SIG-M5 treated with dmso at 0.1 percent for 504 hours (cell line): ENCODE results near the gene PGAM2.
"Not testable (repeated sequence)": the region's sequence is repeated elsewhere in the genome, so short reads cannot be mapped to it uniquely, and the experiment has no call there.

ENCODE experiments used
- DNase-seq: peaks from one replicate; lab custom pipeline; 2025; ENCODE audit not compliant: unreplicated experiment; lab: John Stamatoyannopoulos, UW

Gene PGAM2

DNA sequence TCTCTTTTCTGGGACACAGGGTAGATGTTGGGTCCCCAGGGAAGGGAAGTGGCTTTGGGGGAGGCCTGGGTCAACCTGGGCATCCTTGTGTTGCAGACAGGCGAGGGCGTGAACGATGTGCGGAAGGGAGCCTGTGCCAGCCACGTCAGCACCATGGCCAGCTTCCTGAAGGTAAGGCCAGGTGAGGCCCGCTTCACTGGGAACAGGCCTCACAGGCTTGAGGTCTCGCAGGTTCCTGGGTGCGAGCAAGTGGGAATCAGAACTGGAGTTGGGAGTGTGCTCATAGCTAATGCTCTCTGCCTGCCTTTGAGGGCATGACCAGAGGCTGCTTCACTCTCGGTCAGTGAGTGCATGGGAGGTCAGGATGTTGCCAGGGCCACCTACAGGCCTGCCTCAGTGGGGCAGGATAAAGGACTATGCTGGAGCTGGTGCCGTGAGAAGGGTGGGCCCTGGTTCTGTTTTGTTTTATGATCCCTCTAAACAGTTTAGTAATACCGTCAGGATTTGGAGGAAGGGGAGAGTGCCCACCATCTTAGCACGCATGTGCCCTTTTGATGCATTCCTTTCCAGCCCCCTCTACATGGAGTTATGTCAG lies 12.5 kb downstream of the PGAM2 start:
- no peak for DNase-seq

DNA sequence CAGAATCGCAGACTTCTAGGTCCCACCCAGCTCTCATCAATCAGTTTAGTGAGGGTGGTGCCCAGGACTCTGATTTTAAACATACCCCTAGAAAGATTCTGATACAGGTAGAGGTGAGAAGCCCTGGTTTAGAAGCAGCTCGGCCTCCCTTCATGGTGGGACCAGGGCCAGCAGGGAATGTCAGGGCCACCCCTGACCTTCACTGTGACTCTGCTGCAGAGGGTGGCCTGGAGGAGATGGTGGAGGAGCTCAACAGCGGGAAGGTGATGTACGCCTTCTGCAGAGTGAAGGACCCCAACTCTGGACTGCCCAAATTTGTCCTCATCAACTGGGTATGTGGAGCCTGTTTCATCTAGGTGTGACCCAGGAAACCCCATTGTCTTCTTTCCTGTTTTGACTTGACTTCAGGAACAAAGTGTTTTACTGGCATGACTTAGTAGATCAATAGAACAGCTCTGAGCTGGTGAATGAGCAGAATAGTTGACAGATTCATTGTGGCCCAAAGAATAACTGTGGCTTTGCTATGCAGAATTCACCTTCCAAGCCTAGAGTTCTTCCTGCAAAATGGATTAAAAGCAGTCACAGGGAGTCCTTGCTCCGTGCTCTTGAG lies 13.7 kb downstream of the PGAM2 start:
- no peak for DNase-seq

DNA sequence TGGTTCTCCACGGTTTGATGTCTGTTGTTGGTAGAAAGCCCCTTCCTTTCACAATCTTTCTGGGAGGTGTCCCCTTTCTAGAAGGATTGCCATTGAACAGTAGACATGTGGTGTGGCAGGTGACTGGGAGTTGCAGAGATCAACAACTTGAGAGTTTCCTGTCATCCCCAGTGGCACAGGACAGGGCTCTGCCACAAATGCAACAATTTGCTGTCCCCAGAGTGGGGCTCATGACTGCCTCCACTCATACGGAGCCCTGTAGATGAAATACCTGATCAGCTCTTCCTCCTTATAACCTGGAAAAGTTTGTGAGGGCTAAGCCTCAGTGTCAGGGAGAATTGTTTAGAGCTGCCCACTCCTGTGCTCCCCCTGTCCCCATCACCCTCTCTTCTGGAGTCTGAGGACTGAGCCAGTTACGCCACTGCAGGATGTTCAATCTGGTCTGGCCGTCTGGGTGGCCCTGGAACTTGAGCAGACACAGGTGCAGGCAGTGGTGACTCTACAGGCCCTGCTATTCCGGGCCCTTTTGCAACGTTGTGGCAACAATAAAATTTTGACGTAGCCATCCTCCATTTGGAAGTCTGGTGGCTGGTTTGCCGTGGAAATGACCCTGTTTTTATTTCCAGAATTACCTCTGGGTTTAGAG lies 14.3 kb downstream of the PGAM2 start:
- DNase-seq, result no peak

DNA sequence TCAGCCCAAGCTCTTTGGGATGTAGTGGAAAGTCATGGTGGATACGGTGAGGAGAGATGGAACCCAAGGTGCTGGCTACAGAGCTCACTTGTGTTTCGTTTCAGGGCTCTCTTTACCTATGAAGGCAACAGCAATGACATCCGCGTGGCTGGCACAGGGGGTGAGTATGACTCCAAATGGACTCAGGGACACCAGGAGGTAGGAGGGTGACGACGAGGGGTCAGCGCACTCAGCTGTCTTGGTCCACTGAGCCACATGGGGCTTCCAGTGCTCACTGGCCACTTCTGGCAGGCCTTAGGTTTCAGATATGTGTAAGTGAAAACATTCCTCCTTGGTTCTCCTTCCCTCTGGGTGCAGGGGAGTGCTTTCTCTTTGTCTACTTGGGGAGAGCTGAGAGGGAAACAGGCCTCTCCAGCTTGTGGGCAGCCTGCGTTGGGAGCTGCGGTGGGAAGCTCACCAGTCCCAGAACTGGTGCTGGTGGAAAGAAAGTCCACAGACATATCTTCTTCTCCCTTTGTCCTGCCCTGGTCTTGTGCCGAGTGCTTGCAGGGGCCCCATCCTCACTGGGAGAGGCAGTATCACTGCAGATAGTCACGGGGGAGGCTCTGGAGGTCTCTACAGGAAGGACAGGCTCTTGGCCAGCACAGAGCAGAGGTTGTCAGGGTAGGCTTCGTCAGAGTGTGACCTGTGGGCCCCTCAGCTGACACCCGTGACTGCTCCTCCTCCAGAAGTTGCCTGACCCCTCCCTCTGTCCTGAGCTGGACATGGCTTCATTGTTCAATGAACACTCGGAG lies 15.0 kb downstream of the PGAM2 start:
- DNase-seq, result no peak

DNA sequence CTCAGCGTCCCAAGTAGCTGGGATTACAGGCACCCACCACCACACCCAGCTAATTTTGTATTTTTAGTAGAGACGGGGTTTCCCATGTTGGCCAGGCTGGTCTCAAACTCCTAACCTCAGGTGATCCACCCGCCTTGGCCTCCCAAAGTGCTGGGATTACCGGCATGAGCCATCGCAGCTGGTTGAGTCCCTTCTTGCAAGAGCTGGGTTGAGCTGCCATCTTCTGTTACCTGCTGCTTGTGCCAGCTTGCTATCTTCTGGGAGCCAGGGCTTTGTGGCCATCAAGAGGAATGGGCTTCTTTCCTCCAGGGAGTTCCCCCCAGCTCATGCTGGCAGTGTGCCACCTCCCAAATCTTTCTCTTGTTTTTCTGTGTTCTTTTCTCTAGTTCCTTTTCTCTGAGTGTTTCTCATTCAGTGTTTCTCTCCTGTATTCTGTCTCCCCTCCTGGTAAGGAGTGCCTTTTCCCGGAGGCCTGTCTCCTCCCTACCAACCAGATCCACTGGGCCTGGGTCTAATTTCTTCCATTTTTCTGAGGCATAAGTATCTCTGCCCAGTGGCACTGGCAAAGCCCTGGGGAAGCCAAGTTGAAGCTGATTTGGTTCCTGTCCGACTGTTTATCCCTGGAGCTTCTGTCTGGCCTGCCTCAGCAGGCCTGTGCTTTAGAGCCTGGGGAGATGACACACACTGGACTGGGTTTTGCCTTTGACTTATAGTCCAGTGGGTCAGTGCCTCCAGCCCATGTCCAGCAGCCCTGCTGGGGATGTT lies 17.2 kb downstream of the PGAM2 start:
- DNase-seq, result no peak

DNA sequence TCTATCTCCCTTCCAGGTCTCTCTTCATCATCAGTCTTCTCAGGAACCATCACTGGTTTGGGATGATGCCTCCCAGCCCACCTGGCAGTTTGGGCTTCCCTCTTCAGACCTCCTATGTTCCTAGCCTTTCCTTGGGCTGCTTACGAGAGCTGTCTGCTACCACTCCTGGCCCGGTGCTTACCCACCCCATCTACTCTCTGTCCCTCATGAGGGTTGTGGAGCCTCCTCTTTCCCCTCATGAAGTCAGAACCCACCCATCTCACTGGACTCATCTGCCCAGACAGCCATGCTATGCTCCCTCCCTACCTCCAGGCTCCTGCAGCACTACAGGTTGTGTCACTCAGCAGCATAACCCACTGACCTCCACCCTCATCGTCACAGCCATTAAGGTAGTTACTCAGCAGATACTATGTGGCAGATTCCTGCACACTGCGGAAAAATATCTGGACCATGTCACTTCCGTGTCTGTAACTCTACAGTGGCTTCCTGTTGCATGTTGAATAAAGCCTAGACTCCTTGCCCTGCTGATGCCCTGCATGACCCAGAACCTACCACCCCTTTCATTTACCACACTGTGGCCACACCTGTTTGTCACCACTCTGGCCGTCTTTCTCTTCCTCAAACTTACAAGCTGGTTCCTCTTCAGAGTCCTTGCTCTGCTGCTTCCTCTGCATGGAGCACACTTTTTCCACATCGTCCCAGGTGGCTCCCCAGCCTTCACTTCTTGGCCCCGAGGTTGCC lies 18.9 kb downstream of the PGAM2 start:
- peak; percentile 95 for DNase-seq

DNA sequence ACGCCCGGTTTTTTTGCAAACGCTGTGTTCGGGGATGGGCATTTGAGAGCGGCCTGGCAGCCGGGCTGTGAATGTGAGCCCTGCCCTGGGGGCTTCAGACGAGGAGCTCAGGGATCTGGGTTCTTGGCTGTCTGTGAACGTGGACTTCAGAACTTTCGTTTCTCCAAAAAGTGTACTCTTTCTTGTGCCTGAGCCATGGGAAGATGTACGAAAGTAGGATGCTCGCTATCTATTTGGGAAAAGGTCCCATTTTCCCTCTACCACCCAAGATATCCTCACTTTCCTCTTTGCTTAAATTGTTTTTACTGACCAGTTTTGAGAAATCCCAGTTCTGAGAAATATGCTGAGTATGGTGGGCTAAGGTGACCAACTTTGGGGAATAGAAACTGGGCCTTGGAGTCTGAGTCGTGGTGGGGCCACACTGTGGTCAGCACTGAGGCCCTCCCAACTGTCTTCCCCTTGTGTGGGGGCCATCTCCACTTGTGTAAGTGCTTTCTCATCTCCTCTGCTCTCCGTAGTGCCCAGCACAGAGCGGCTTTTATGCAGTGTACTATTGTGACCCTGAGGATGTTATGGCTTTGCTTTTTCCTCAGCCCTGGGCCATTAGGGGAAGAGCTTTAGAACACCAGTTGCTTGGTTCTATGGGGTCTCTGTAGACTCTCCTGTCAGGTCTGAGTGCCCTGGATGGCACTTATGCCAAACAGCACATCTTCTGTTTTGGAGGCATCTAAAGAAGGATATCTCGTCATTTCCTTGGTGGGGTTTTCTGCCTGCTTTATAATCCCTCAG lies 19.9 kb downstream of the PGAM2 start:
- peak; percentile 38 for DNase-seq

DNA sequence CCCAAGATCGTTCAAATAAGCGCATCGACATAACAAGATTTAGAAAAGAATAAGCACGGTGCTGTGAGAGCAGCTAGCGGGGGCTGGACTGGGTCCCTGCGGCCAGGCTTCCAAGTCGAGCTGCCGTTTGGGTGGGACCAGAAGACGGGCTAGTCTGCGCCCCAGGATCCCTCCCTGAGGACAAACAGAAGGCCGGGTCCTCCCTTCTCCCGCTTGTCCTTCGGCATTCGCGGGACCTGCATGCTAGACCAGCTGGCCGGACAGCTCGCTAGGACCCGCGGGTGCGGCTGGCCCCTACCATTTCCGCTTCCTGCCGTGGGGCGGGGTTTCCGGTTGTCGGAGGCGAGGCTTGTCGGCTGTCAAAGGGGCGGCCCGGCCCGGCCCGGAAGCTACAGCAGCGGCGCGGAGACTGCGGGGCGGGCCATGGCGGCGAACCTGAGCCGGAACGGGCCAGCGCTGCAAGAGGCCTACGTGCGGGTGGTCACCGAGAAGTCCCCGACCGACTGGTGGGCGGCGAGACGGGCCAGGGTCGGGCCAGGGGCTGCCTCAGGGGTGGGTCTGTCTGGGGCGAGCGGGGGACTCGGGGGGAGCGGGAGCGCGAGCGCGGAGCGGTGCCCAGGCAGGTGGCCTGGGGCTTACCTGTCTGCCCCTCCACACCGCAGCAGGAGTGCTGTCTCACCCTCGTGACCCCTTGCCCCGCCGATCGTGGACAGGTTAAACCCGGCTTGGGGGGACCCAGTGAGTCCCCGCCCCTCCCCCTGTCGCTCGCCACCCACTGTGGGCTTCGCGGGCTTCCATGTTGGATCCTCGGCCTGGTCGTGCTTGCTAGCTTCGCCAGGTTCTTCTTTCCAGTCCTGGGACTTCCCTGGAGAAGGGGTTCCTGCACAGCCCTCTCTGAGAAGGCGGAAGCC lies 20.8 kb downstream of the PGAM2 start, which contains the start of gene DBNL:
DBNL (plus strand) TSS at position 388 of the 911 bp plus-strand sequence; CDS start at position 424, 36 bp downstream.
- peak; percentile 80 for DNase-seq

DNA sequence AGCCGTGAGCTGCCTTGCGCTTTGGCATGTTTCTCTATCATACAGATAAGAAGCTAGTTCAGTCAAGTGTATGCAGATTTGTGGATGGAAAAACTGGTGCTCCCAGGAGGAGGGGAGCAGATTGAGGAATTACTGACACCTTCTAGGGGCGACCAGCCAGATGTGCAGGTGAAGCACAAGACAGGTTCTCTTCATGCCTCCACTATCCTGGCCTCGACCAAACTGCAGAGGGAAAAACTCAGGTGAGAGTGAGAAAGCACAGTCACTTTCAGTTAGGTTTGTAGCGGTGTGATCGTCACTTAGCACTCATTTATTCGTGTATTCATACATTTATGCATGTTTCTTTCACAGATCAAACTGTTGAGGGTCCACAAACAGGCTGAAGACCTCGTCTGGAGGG lies 21.5 kb downstream of the PGAM2 start:
- no peak for DNase-seq

DNA sequence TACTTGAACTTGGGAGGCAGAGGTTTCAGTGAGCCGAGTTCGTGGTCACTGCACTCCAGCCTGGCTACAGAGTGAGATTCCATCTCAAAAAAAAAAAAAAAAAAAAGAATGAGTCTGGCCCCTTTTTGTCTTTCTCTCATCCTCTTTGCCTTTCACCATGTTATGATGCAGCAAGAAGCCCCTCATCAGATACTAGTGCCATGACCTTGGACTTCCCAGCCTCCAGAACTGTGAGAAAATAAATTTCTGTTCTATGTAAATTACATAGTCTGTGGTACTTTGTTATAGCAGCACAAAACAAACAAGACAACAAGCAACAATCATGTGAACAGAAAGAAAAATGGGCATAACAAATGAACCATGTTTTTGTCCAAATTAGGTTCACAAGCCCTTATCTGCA lies 23.1 kb downstream of the PGAM2 start:
- no peak for DNase-seq

DNA sequence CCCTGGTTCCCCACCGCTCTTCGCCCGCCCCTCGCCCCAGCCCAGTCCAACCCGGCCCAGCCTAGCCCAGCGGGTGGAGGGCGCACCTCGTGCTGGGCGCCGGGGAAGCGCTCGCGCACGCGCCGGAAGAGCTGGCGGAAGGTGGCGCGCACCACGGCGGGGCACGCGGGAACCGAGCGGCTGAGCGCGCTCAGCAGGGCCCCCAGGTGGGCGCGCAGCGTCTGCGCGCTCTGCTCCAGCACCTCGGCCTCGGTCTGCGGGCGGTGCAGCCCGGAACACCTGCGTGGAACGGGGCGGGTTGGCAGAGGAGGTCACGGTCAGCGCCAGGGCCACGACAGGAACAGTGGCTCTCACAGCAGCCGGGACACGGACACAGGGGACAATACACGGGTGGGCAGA lies 24.9 kb downstream of the PGAM2 start:
- DNase-seq, result not testable (repeated sequence)

DNA sequence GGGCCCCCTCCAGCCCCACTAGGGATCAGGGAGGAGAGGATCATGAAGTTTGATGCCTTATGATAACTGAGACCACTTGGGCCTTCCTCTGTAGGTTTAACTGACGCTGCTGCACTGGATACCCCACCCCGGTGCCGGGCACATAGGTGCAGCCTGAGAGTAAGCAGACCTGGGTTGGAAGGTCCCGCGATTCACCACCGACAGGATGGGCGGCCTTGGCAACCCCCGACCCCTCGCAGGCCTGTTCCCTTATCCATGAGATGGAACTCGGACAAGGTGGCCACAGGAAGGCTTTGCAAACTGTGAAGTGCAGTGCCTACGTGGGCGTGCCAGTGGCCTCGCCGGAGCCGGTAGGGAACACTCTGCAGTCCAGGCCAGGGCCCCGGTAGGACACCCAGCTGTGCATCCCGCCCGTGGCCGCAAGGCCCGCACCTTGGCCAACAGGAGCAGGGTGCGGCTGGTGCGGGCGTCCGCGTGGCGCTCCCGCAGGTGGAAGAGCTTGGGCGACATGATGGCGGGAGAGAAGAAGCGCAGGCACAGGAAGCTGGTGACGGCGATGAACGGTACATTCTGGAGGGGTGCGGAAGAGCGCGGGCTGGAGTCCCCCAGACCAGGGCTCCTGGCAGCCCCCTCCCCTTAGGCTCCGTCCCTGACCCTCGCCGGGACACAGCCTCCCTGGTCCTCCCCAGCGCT lies 25.4 kb downstream of the PGAM2 start:
- DNase-seq, result not testable (repeated sequence)

DNA sequence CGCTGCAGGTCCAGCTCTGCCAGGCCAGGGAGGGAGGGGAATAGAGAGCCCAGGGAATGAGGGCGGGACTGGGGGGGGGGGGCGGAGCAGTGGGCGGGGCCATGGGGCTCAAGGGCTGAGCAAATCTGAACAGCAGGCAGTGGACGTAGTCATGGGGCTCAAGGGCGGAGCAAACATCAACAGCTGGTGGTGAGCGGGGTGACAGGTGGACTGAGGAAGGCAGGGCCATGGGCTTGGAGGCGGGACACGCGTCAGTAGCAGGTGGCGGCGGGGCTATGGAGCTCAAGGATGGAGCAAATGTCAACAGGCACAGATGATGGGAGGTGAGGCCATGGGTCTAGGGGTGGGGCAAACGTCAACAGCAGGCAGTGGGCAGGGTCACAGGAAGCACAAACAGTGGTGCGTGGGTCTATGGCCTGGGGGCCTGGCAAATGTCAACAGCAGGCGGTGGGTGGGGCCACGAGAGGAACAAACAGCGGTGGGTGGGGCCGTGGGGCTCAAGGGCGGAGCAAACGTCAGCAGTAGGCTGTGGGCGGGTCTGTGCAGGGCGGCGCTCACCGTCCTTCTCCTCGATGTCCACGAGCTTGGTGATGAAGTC lies 26.3 kb downstream of the PGAM2 start:
- peak; percentile 79 for DNase-seq

DNA sequence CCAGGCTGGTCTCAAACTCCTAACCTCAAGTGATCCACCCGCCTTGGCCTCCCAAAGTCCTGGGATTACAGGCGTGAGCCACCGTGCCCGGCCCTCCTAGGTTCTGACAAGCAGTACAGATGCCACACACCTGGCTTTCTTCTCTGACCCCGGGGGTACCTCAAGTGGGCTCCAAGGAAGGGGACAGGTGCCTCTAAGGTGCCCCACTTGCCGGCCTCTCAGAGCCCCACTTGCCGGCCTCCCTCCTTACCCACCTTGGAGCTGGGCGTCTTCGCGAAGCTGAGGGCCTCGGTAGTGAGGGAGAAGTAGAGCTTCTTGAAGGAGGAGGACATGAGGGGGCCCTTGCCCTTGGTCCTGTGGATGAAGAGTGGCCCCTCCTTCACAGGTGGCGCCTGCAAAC lies 26.8 kb downstream of the PGAM2 start:
- DNase-seq, result not testable (repeated sequence)

DNA sequence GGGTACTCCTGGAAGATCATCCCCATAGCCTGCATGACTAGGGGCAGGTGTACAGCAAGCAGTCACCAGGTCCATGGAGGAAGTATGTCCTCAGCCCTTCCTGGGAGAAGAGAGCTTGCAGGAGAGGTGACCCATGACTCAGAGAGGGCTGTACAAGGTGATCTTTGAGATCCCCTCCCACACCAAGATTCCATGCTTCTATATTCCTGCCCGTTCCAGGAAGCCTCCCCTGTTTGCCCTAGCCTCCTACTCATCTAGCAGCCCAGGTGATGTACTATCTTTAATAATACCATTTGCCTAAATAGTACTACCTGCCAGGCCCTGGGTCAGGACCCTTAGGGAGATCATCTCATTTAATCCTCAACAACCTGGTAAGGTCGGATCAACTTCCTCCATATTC lies 27.4 kb downstream of the PGAM2 start:
- not testable (repeated sequence) for DNase-seq

DNA sequence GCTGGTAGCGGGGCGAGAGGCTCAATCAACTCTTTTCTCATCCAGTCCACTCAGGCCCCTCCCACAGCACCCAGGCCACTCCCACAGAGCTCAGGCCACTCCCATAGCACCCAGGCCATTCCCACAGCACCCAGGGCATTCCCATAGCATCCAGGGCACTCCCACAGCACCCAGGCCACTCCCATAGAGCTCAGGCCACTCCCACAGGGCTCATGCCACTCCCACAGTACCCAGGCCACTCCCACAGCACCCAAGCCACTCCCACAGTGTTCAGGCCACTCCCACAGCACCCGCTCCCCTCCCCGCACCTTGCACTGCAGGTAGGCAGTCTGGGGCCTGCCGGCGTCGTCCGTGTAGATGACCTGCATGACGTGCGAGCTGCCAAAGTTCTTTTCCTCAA lies 29.0 kb downstream of the PGAM2 start:
- DNase-seq, result peak; percentile 25
